Measurements from ENCODE around the gene TFAM.
A peak's percentile ranks its signal among the peaks of the same experiment; 100 is the strongest.

Gene TFAM

GRCh38 chr10:58384999-58385783 lies at the start of gene TFAM:
TSS of gene TFAM (plus strand) at chr10:58385410. CDS start at chr10:58385548, 138 bp downstream.
- DNase-seq = peak; percentile 95

- no peak for DNase-seq
Observed at GRCh38 chr10:58336242-58336641, 49.0 kb upstream of the TFAM start.

- DNase-seq = no peak
Observed at GRCh38 chr10:58341422-58341821, 43.8 kb upstream of the TFAM start.

- no peak for DNase-seq
Observed at GRCh38 chr10:58341947-58342346, 43.3 kb upstream of the TFAM start.

GRCh38 chr10:58347967-58348366 lies 37.2 kb upstream of the TFAM start:
- no peak for DNase-seq

- no peak for DNase-seq
Observed at GRCh38 chr10:58348571-58349033, 36.6 kb upstream of the TFAM start.

- DNase-seq = no peak
Observed at GRCh38 chr10:58350023-58350422, 35.2 kb upstream of the TFAM start.

GRCh38 chr10:58350619-58351323 lies 34.4 kb upstream of the TFAM start:
- no peak for DNase-seq

GRCh38 chr10:58351616-58352578 lies 33.3 kb upstream of the TFAM start:
- DNase-seq = no peak

GRCh38 chr10:58352956-58353610 lies 32.1 kb upstream of the TFAM start:
- DNase-seq = no peak

- DNase-seq = no peak
Observed at GRCh38 chr10:58356756-58357155, 28.5 kb upstream of the TFAM start.

GRCh38 chr10:58358314-58358933 lies 26.8 kb upstream of the TFAM start:
- DNase-seq = no peak

- DNase-seq = no peak
Observed at GRCh38 chr10:58358947-58359346, 26.3 kb upstream of the TFAM start.

GRCh38 chr10:58359541-58359940 lies 25.7 kb upstream of the TFAM start:
- no peak for DNase-seq

- no peak for DNase-seq
Observed at GRCh38 chr10:58360412-58361004, 24.7 kb upstream of the TFAM start.

GRCh38 chr10:58361353-58361752 lies 23.9 kb upstream of the TFAM start:
- no peak for DNase-seq

- no peak for DNase-seq
Observed at GRCh38 chr10:58362027-58362789, 23.0 kb upstream of the TFAM start.

- DNase-seq = no peak
Observed at GRCh38 chr10:58367069-58367468, 18.1 kb upstream of the TFAM start.

GRCh38 chr10:58371473-58371872 lies 13.7 kb upstream of the TFAM start:
- DNase-seq = no peak

- DNase-seq = no peak
Observed at GRCh38 chr10:58372607-58373441, 12.4 kb upstream of the TFAM start.
